GM13977 (cell line): ENCODE data around the gene SPIN2B.
"Not testable (repeated sequence)": the region's sequence is repeated elsewhere in the genome, so short reads cannot be mapped to it uniquely, and the experiment has no call there.

Source experiments
- DNase-seq: peaks from one replicate; pipeline ENCODE4 v3.0.0; 2012; ENCODE audit warnings: low spot score
- CTCF ChIP-seq: IDR thresholded peaks from 2 replicates; pipeline ENCODE4 v1.5.1; 2012; ENCODE audit warnings: mild to moderate bottlenecking, control low read depth; ENCODE audit not compliant: insufficient read depth; ENCODE audit errors: extremely low read depth, missing control alignments
- in situ Hi-C: fragments of 300-500 bp; cut with MboI; formaldehyde crosslinking; loops from one replicate; pipeline ENCODE4 v1.12.0; 2022; ENCODE audit warnings: low sequenced_read_pairs, low pct_unique_long_range_greater_than_20kb, mixed read lengths, inconsistent platforms; ENCODE audit not compliant: unreplicated experiment

Gene SPIN2B

GRCh38 chrX:57121162-57121755 lies at the start of gene SPIN2B:
TSS of gene SPIN2B (minus strand) at chrX:57121548.
- in situ Hi-C loops: no loop called here
- peak; percentile 84 for DNase-seq
- no peak for TF ChIP-seq CTCF

- in situ Hi-C loops: no loop called here
- no peak for DNase-seq
- peak; percentile 48 for TF ChIP-seq CTCF
Observed at GRCh38 chrX:57156397-57157049, 35.2 kb upstream of the SPIN2B start.

- in situ Hi-C loops: no loop called here
- no peak for DNase-seq
- no peak for TF ChIP-seq CTCF
Observed at GRCh38 chrX:57155171-57155570, 33.8 kb upstream of the SPIN2B start.

GRCh38 chrX:57152222-57152621 lies 30.9 kb upstream of the SPIN2B start:
- in situ Hi-C loops, DNase-seq: not testable (repeated sequence)

GRCh38 chrX:57138674-57139073 lies 17.3 kb upstream of the SPIN2B start:
- no peak for DNase-seq
- no peak for TF ChIP-seq CTCF
- in situ Hi-C loops: no loop called here

- in situ Hi-C loops: no loop called here
- TF ChIP-seq CTCF: no peak
- no peak for DNase-seq
Observed at GRCh38 chrX:57137501-57137900, 16.2 kb upstream of the SPIN2B start.

GRCh38 chrX:57137073-57137472 lies 15.7 kb upstream of the SPIN2B start, which contains the start of gene SPIN2A:
TSS of gene SPIN2A (minus strand) at chrX:57137397. CDS start at chrX:57136597, 800 bp downstream.
- in situ Hi-C loops, DNase-seq: not testable (repeated sequence)

- in situ Hi-C loops, DNase-seq: not testable (repeated sequence)
Observed at GRCh38 chrX:57136589-57136988, 15.2 kb upstream of the SPIN2B start.
